GM12874 (cell line): ENCODE data around the gene UAP1.

Experiments used
- TF ChIP-seq, protein P1 (sequence below): IDR thresholded peaks from 2 replicates; pipeline ENCODE4 v1.5.1; 2011; ENCODE audit warnings: low read depth, mild to moderate bottlenecking, control low read depth, low read length, moderate library complexity; ENCODE audit not compliant: insufficient read depth

UAP1 gene

DNA sequence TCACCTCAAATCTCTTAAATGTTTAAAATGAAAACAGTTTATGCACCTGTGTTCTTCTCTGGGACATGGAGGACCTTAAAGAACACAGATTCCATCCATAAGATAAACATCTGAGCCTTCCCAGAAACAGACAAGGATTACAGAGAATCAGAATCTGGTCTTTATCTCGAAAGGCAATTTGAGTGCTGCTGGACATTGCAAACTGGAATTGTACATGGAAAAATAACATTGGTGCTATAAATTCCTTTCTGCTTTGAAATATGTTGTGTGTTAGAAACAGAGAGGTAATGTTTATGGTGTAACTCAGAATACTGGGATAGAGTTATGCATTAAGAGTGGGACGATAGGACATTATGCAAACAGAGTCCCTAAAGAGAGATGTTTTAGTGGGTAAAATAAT is 64.2 kb downstream of the UAP1 start:
- TF ChIP-seq, protein P1, sequence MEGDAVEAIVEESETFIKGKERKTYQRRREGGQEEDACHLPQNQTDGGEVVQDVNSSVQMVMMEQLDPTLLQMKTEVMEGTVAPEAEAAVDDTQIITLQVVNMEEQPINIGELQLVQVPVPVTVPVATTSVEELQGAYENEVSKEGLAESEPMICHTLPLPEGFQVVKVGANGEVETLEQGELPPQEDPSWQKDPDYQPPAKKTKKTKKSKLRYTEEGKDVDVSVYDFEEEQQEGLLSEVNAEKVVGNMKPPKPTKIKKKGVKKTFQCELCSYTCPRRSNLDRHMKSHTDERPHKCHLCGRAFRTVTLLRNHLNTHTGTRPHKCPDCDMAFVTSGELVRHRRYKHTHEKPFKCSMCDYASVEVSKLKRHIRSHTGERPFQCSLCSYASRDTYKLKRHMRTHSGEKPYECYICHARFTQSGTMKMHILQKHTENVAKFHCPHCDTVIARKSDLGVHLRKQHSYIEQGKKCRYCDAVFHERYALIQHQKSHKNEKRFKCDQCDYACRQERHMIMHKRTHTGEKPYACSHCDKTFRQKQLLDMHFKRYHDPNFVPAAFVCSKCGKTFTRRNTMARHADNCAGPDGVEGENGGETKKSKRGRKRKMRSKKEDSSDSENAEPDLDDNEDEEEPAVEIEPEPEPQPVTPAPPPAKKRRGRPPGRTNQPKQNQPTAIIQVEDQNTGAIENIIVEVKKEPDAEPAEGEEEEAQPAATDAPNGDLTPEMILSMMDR: no peak

DNA sequence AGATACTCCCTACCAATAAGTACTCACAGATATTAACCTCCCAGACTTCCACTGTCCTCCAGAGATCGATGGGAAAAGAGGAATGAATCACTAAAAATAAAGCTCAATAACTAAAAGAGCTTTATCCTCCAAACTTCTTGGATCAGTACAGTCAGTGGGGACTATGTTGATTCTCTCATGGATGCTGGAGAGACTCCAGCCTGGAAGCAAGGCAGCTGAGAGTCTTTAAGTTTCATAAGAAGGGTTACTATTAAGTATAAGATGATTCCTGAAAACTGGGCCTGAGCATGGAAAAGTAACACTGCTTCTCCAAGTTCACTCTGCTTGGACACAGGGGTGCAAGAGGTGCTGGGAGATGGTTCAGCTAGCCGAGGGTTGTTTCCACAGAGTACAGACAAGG is 64.6 kb downstream of the UAP1 start:
- TF ChIP-seq, protein P1: no peak

DNA sequence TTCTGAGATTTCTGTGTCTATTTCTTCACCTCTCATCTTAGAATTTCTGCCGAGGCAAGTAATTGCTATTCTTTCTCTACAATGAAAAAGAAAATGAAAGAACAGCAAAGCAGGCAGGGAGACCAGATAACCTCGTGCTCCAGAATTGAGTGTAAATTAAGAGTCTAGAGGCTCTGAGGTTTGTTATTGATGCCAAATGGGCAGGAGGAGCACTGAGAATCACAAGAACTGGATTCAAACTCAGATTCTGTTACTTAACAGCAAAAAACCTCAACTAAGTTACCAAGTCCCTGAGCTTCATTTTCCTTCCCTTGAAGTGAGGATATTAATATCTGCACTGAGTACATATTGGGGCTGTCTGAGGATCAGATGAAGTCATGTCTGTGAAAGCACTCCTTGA is 65.2 kb downstream of the UAP1 start:
- TF ChIP-seq, protein P1: no peak

DNA sequence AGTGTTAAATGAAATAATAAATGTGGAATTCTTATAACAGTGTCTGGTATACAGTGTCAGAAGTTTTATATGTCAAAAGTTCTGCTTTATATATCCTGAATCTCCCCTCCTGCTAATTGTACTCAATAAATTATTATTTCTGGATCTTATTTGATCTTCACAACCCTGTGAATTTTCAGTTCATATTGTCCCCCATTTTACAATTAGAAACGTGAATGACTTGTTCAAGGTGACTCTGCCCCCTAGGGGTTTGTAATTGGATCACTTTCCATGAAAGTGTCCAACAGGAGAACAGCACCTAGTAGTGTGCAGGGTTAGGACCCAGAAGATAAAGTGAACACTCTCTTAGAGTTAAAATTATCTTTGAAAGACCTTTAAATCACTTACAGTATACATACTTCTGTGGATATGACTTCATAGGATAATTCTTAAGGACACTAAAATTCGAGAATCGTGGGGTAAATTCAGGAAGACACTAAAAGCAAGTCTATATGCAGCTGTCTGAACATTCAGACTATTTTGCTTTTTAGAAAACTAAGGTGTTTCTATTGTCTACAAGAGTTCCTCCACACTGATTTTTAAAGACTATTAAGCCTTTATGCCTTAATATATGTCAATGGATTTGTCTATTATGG is 66.3 kb downstream of the UAP1 start:
- TF ChIP-seq, protein P1: peak; percentile 40; the same call in 1 of the 2 replicates

DNA sequence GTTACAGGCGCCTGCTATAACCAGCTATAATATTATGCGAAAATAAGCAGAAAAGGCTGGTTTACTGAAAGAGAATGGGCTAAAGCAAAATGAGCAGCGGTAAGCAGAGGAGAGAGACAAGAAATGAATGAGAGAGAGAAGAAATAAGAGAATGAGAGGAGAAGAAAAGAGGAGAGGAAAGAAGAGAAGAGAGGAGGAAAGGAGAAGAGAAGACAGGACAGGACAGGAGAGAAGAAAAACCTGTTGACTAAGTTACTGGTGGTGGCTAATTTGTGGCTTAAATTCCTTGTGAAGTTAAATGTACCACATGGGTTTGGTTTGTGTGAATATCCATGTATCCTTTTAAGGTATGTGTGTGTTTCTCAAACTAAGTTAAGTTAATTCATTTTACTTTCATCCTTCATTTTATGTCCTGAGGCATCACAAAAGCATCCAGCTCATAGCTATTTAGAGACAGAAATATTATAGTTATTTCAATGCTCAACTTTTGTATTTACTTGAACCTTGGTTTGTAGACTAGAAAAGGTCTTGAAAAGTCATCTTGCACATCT is 67.6 kb downstream of the UAP1 start:
- TF ChIP-seq, protein P1: no peak

DNA sequence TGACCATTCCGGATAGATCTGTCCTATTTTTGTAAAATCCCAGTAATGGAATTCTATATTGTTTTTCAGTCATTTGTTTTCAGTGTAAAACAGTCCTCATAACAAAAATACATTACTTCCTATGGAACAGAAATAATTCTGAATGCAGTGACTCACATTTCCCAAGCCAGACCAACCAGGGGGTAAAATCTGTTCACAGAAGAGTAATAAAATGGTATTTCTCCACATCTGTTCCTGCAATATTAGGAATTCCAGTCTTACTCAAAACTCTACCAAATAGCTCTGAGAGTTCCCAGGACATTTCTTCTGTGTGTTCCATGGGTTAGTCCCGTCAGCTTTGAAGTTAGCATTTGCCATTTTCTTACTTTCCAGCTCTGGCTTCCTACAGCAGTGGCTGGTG is 68.1 kb downstream of the UAP1 start:
- TF ChIP-seq, protein P1: no peak

DNA sequence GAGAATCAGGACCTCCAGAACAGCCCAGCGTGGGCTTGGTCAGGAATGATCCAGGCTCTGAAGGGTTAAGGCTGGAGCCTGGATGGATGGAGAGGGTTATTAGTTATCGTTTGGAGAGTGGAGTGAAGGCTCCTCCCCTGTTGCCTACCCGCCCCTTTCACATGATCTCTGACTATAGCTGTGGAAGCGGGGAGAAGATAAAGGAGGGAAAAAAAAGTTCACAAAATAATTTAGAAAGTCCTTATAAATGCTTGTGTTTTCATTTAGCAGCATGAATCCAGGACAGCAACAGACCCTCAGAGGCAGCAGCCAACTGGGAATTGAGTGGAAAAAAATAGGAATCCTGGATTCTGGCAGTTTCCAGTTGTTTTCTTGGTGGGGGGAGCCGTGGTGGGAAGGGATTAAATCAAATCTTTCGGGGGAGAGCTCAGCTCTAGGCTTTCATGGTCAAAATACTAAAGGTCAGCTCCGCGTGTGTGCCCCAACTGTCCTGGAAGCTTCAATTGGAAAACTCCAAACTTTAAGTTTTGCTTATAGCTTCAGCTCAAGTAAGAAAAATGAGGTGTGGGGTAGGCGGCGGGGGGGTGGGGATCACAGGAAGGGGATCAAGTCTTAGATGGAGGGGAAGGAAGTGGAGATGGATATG is 70.1 kb downstream of the UAP1 start:
- TF ChIP-seq, protein P1: no peak
